Hepatocyte (in vitro differentiated cells): ENCODE results near the gene PCDH9. TPM values are rescaled to one million over a fixed set of nuclear protein-coding genes. Genes with fewer than 3 reads are reported as not detected.

Experiments used
- DNase-seq: peaks from one replicate; pipeline ENCODE4 v3.0.0-alpha.2; 2016; ENCODE audit warnings: low spot score
- H2AFZ ChIP-seq: fragments of 200-600 bp; sonication (generic); 2 replicates; pipeline ENCODE4 v1.6.0; 2016; ENCODE audit warnings: antibody characterized with exemption, mild to moderate bottlenecking
- H3K27ac ChIP-seq: fragments of 200-600 bp; sonication (generic); 2 replicates; pipeline ENCODE4 v1.5.1; 2016; ENCODE audit warnings: mild to moderate bottlenecking
- H3K27me3 ChIP-seq: fragments of 200-600 bp; sonication (generic); 2 replicates; pipeline ENCODE4 v1.6.1; 2016
- H3K36me3 ChIP-seq: fragments of 200-600 bp; sonication (generic); replicated peaks from 2 replicates; pipeline ENCODE4 v1.5.1; 2016; ENCODE audit warnings: low read depth; ENCODE audit not compliant: insufficient read depth
- H3K4me1 ChIP-seq: fragments of 200-600 bp; sonication (generic); 2 replicates; pipeline ENCODE4 v1.5.1; 2016; ENCODE audit warnings: mild to moderate bottlenecking, moderate library complexity; ENCODE audit not compliant: insufficient read depth
- H3K4me2 ChIP-seq: fragments of 200-600 bp; sonication (generic); 2 replicates; pipeline ENCODE4 v1.6.0; 2016
- H3K4me3 ChIP-seq: fragments of 200-600 bp; sonication (generic); 2 replicates; pipeline ENCODE4 v1.5.1; 2016; ENCODE audit warnings: mild to moderate bottlenecking
- H3K79me2 ChIP-seq: fragments of 200-600 bp; sonication (generic); 2 replicates; pipeline ENCODE4 v1.6.0; 2017; ENCODE audit warnings: mild to moderate bottlenecking
- H3K9me2 ChIP-seq: fragments of 200-600 bp; sonication (generic); replicated peaks from 2 replicates; pipeline ENCODE4 v1.6.0; 2017; ENCODE audit warnings: mild to moderate bottlenecking; ENCODE audit not compliant: insufficient read depth
- H3K9me3 ChIP-seq: fragments of 200-600 bp; sonication (generic); 2 replicates; pipeline ENCODE4 v1.5.1; 2016; ENCODE audit warnings: low read depth, mild to moderate bottlenecking
- H4K20me1 ChIP-seq: fragments of 200-600 bp; sonication (generic); 2 replicates; pipeline ENCODE4 v1.6.0; 2016; ENCODE audit warnings: mild to moderate bottlenecking; ENCODE audit not compliant: insufficient read depth, poor library complexity, severe bottlenecking
- CTCF ChIP-seq: fragments of 200-600 bp; sonication (generic); IDR thresholded peaks from 2 replicates; pipeline ENCODE4 v1.5.1; 2016; ENCODE audit warnings: antibody characterized with exemption, mild to moderate bottlenecking; ENCODE audit not compliant: poor library complexity
- EZH2 ChIP-seq: fragments of 200-600 bp; sonication (generic); IDR thresholded peaks from 2 replicates; pipeline ENCODE4 v1.6.1; 2016; ENCODE audit warnings: antibody characterized with exemption, mild to moderate bottlenecking, borderline replicate concordance
- EZH2phosphoT487 ChIP-seq: fragments of 200-600 bp; sonication (generic); IDR thresholded peaks from one replicate; pipeline ENCODE4 v1.6.1; 2018; ENCODE audit warnings: antibody characterized with exemption, mild to moderate bottlenecking, low read depth, moderate library complexity; ENCODE audit not compliant: unreplicated experiment, severe bottlenecking
- WGBS: methylation state at CpG from one replicate; pipeline ENCODE4 v1.1.6; 2016; ENCODE audit warnings: low lambda C conversion rate; ENCODE audit errors: missing lambda C conversion rate; 5-methylcytosine and 5-hydroxymethylcytosine counted together
- polyA plus RNA-seq: library from polyadenylated mRNA; unstranded; fragments of >200 nt; fragmentation: Nextera tagmentation; extraction: Ambion mirVana; gene quantifications from 2 replicates; pipeline ENCODE4 v1.2.1, GENCODE V29; 2016
- total RNA-seq: library from RNA; depleted of rRNA; stranded (reverse); fragments of >200 nt; gene quantifications from 2 replicates; pipeline ENCODE4 v1.2.3, GENCODE V29; 2014

The PCDH9 gene
- total and polyA plus RNA-seq, 2 experiments from 2014 or later, result 6.9 to 15.0 TPM

- H3K9me2 ChIP-seq, result no peaks in the 10 kb centered on the region
- TF ChIP-seq CTCF, result no peak
- TF ChIP-seq EZH2phosphoT487, result no peak
- TF ChIP-seq EZH2, result no peak
- DNase-seq, result no peak
- 80% methylated on average over 5 of the region's 5 CpGs for WGBS
- no peaks in the 10 kb centered on the region for H3K79me2 ChIP-seq
- H3K27me3 ChIP-seq, result no peaks in the 10 kb centered on the region
- H2AFZ ChIP-seq, result no peak overlapping the region
- H3K36me3 ChIP-seq, result no peaks in the 10 kb centered on the region
- H3K4me2 ChIP-seq, result no peak overlapping the region
- H3K9me3 ChIP-seq, result no peaks in the 10 kb centered on the region
- H3K4me1 ChIP-seq, result no peaks in the 10 kb centered on the region
- H3K27ac ChIP-seq, result no peak overlapping the region
- H3K4me3 ChIP-seq, result no peak overlapping the region
- no peaks in the 10 kb centered on the region for H4K20me1 ChIP-seq
These were observed 308.7 kb downstream of the PCDH9 start for GRCh38 chr13:66921437-66921836.

GRCh38 chr13:66915596-66916185, 314.4 kb downstream of the PCDH9 start:
- Histone ChIP-seq H2AFZ (no peak overlapping the region), H4K20me1 (no peaks in the 10 kb centered on the region), H3K9me3 (no peaks in the 10 kb centered on the region), H3K36me3 (no peaks in the 10 kb centered on the region), H3K4me3 (no peak overlapping the region), H3K27ac (no peak overlapping the region), H3K27me3 (no peaks in the 10 kb centered on the region), H3K79me2 (no peaks in the 10 kb centered on the region), H3K9me2 (no peaks in the 10 kb centered on the region), H3K4me2 (no peak overlapping the region), H3K4me1 (no peaks in the 10 kb centered on the region)
- TF ChIP-seq CTCF, result no peak
- TF ChIP-seq EZH2phosphoT487, result no peak
- TF ChIP-seq EZH2, result no peak
- DNase-seq, result no peak
- WGBS, result 74% methylated on average over 1 of the region's 1 CpG

- WGBS, result 61% methylated on average over 4 of the region's 4 CpGs
- Histone ChIP-seq H3K79me2 (no peaks in the 10 kb centered on the region), H3K4me2 (no peak overlapping the region), H4K20me1 (no peaks in the 10 kb centered on the region), H2AFZ (no peak overlapping the region), H3K9me2 (no peaks in the 10 kb centered on the region), H3K36me3 (no peaks in the 10 kb centered on the region), H3K27ac (no peak overlapping the region), H3K9me3 (no peaks in the 10 kb centered on the region), H3K4me1 (no peaks in the 10 kb centered on the region), H3K27me3 (no peaks in the 10 kb centered on the region), H3K4me3 (no peak overlapping the region)
- DNase-seq, result no peak
- TF ChIP-seq EZH2phosphoT487, result no peak
- TF ChIP-seq EZH2, result no peak
- no peak for TF ChIP-seq CTCF
These were observed 316.0 kb downstream of the PCDH9 start for GRCh38 chr13:66914155-66914554.
